Osteocyte (in vitro differentiated cells): ENCODE data around the gene USP48. TPM values are rescaled to one million over a fixed set of nuclear protein-coding genes. Genes with fewer than 3 reads are reported as not detected.
A peak's percentile ranks its signal among the peaks of the same experiment; 100 is the strongest.

Experiments used
- DNase-seq: peaks from one replicate; pipeline ENCODE4 v3.0.0; 2021; ENCODE audit warnings: mixed read lengths; ENCODE audit not compliant: unreplicated experiment; ENCODE audit errors: extremely low spot score
- H3K27ac Mint-ChIP-seq: one replicate; pipeline ENCODE4 v1.8.0; 2021; ENCODE audit warnings: mild to moderate bottlenecking, mixed read lengths; ENCODE audit not compliant: unreplicated experiment
- H3K27me3 Mint-ChIP-seq: one replicate; pipeline ENCODE4 v1.8.0; 2021; ENCODE audit warnings: mixed read lengths; ENCODE audit not compliant: unreplicated experiment
- H3K36me3 Mint-ChIP-seq: one replicate; pipeline ENCODE4 v1.8.0; 2021; ENCODE audit warnings: mixed read lengths; ENCODE audit not compliant: unreplicated experiment
- H3K4me1 Mint-ChIP-seq: one replicate; pipeline ENCODE4 v1.8.0; 2021; ENCODE audit warnings: mixed read lengths; ENCODE audit not compliant: unreplicated experiment
- H3K4me3 Mint-ChIP-seq: one replicate; pipeline ENCODE4 v1.8.0; 2021; ENCODE audit warnings: mild to moderate bottlenecking, moderate library complexity, mixed read lengths; ENCODE audit not compliant: unreplicated experiment
- H3K9me3 Mint-ChIP-seq: one replicate; pipeline ENCODE4 v1.8.0; 2021; ENCODE audit warnings: mixed read lengths; ENCODE audit not compliant: unreplicated experiment
- CTCF ChIP-seq: fragments of 200-600 bp; sonication (generic); IDR thresholded peaks from 2 replicates; pipeline ENCODE4 v1.5.0; 2021; ENCODE audit warnings: antibody characterized with exemption, mild to moderate bottlenecking, moderate library complexity
- long read RNA-seq: library from polyadenylated mRNA; unstranded; transcript quantifications from one replicate; pipeline ENCODE4 v2.0.0, GENCODE V29; 2021
- total RNA-seq: library from RNA; stranded (reverse); gene quantifications from 2 replicates; pipeline ENCODE4 v1.2.1, GENCODE V29; 2021

Gene USP48
- total RNA-seq, result 71.4 and 73.6 TPM in 2 replicates
- long read RNA-seq, partial matches to known transcripts, result 10 of 21 reads
- long read RNA-seq, other reads (novel, unspliced or antisense), result 9 of 21 reads

GRCh38 chr1:21782868-21783678 lies at the start of gene USP48:
TSS of gene USP48 (minus strand) at chr1:21783149. CDS start at chr1:21782957, 192 bp downstream.
- H3K4me1 Mint-ChIP-seq, result peaks cover 22% of the 10 kb centered on the region
- no peaks in the 10 kb centered on the region for H3K36me3 Mint-ChIP-seq
- H3K4me3 Mint-ChIP-seq, result peak within 1 kb of the TSS; percentile 93
- H3K27me3 Mint-ChIP-seq, result no peaks in the 10 kb centered on the region
- no peak for TF ChIP-seq CTCF
- H3K27ac Mint-ChIP-seq, result peak within 1 kb of the TSS; percentile 100
- no peaks in the 10 kb centered on the region for H3K9me3 Mint-ChIP-seq
- DNase-seq, result peak; percentile 98

GRCh38 chr1:21831454-21831970 lies 48.6 kb upstream of the USP48 start:
- no peaks in the 10 kb centered on the region for H3K27me3 Mint-ChIP-seq
- no peaks in the 10 kb centered on the region for H3K4me1 Mint-ChIP-seq
- no peak for DNase-seq
- TF ChIP-seq CTCF, result no peak
- peaks cover 9% of the 10 kb centered on the region for H3K9me3 Mint-ChIP-seq
- H3K27ac Mint-ChIP-seq, result no peak overlapping the region
- no peak overlapping the region for H3K4me3 Mint-ChIP-seq
- peaks cover 44% of the 10 kb centered on the region for H3K36me3 Mint-ChIP-seq

GRCh38 chr1:21830792-21831453 lies 48.0 kb upstream of the USP48 start:
- Mint-ChIP-seq H3K27me3 (no peaks in the 10 kb centered on the region), H3K36me3 (peaks cover 44% of the 10 kb centered on the region), H3K4me1 (no peaks in the 10 kb centered on the region), H3K27ac (no peak overlapping the region), H3K4me3 (no peak overlapping the region), H3K9me3 (peaks cover 9% of the 10 kb centered on the region)
- no peak for TF ChIP-seq CTCF
- DNase-seq, result no peak

- peaks cover 3% of the 10 kb centered on the region for H3K9me3 Mint-ChIP-seq
- H3K27ac Mint-ChIP-seq, result no peak overlapping the region
- H3K4me3 Mint-ChIP-seq, result no peak overlapping the region
- no peaks in the 10 kb centered on the region for H3K4me1 Mint-ChIP-seq
- H3K27me3 Mint-ChIP-seq, result no peaks in the 10 kb centered on the region
- H3K36me3 Mint-ChIP-seq, result peaks cover 29% of the 10 kb centered on the region
- no peak for DNase-seq
- no peak for TF ChIP-seq CTCF
These were observed 46.3 kb upstream of the USP48 start for GRCh38 chr1:21829294-21829693.
